Osteoblast (primary cell): ENCODE results near the gene GRM6. TPM values are rescaled to one million over a fixed set of nuclear protein-coding genes. Genes with fewer than 3 reads are reported as not detected.
A peak's percentile ranks its signal among the peaks of the same experiment; 100 is the strongest.

Experiments
- DNase-seq: peaks from one replicate; pipeline ENCODE4 v3.0.0; 2011; ENCODE audit warnings: low spot score, mixed read lengths; ENCODE audit not compliant: insufficient read length; ENCODE audit errors: missing footprints
- H2AFZ ChIP-seq: 2 replicates; pipeline ENCODE4 v1.6.0; 2011; ENCODE audit warnings: mild to moderate bottlenecking, low read length
- H3K27ac ChIP-seq: 2 replicates; pipeline ENCODE4 v1.5.1; 2011; ENCODE audit warnings: mild to moderate bottlenecking, low read depth, low read length, moderate library complexity
- H3K27me3 ChIP-seq: 2 replicates; pipeline ENCODE4 v1.6.0; 2012; ENCODE audit warnings: mild to moderate bottlenecking, control low read depth, inconsistent platforms, low read length, moderate library complexity; ENCODE audit not compliant: insufficient read depth
- H3K36me3 ChIP-seq: 2 replicates; pipeline ENCODE4 v1.5.1; 2011; ENCODE audit warnings: mild to moderate bottlenecking, low read length, control low read depth, moderate library complexity; ENCODE audit not compliant: insufficient read depth
- H3K4me1 ChIP-seq: 2 replicates; pipeline ENCODE4 v1.5.1; 2011; ENCODE audit warnings: mild to moderate bottlenecking, low read length, control low read depth, moderate library complexity; ENCODE audit not compliant: insufficient read depth
- H3K4me2 ChIP-seq: 2 replicates; pipeline ENCODE4 v1.6.0; 2011; ENCODE audit warnings: mild to moderate bottlenecking, low read length; ENCODE audit not compliant: insufficient read depth
- H3K4me3 ChIP-seq: fragments of 200-600 bp; sonication (generic); 3 replicates; pipeline ENCODE4 v1.5.1; 2012; ENCODE audit warnings: mild to moderate bottlenecking, low read length, inconsistent platforms; ENCODE audit not compliant: insufficient read depth
- H3K79me2 ChIP-seq: 2 replicates; pipeline ENCODE4 v1.6.0; 2012; ENCODE audit warnings: mild to moderate bottlenecking, low read length, control low read depth, inconsistent platforms; ENCODE audit not compliant: insufficient read depth
- H3K9me3 ChIP-seq: 2 replicates; pipeline ENCODE4 v1.5.1; 2011; ENCODE audit warnings: low read depth, low read length, control low read depth
- H4K20me1 ChIP-seq: 2 replicates; pipeline ENCODE4 v1.6.0; 2012; ENCODE audit warnings: mild to moderate bottlenecking, low read length, control low read depth; ENCODE audit not compliant: insufficient read depth
- CTCF ChIP-seq: IDR thresholded peaks from 2 replicates; pipeline ENCODE4 v1.5.1; 2011; ENCODE audit warnings: mild to moderate bottlenecking, low read depth, low read length, moderate library complexity; ENCODE audit errors: extremely low read depth
- total RNA-seq: library from RNA; depleted of rRNA; stranded (reverse); fragments of >200 nt; gene quantifications from 2 replicates; pipeline ENCODE4 v1.2.3, GENCODE V29; 2012

The GRM6 gene
- total RNA-seq = not detected in 2 replicates

- no peak within 1 kb of the TSS for H3K4me2 ChIP-seq
- TF ChIP-seq CTCF = no peak
- peaks cover 13% of the 10 kb centered on the region for H3K27me3 ChIP-seq
- H2AFZ ChIP-seq = no peak within 1 kb of the TSS
- H4K20me1 ChIP-seq = no peaks in the 10 kb centered on the region
- H3K27ac ChIP-seq = no peak within 1 kb of the TSS
- no peak within 1 kb of the TSS for H3K4me3 ChIP-seq
- H3K9me3 ChIP-seq = no peaks in the 10 kb centered on the region
- no peaks in the 10 kb centered on the region for H3K79me2 ChIP-seq
- peak; percentile 90 for DNase-seq
- no peaks in the 10 kb centered on the region for H3K4me1 ChIP-seq
- H3K36me3 ChIP-seq = no peaks in the 10 kb centered on the region
Observed at GRCh38 chr5:178994580-178995340, at the start of gene GRM6. TSS of gene GRM6 (minus strand) at chr5:178995320. CDS start at chr5:178994944, 376 bp downstream.

- H4K20me1 ChIP-seq = no peaks in the 10 kb centered on the region
- H3K4me1 ChIP-seq = no peaks in the 10 kb centered on the region
- no peaks in the 10 kb centered on the region for H3K36me3 ChIP-seq
- peaks cover 3% of the 10 kb centered on the region for H3K9me3 ChIP-seq
- no peak for TF ChIP-seq CTCF
- H3K27me3 ChIP-seq = no peaks in the 10 kb centered on the region
- no peak overlapping the region for H3K4me3 ChIP-seq
- H3K79me2 ChIP-seq = no peaks in the 10 kb centered on the region
- DNase-seq = no peak
- H3K27ac ChIP-seq = no peak overlapping the region
- no peak overlapping the region for H2AFZ ChIP-seq
- H3K4me2 ChIP-seq = no peak overlapping the region
Observed at GRCh38 chr5:179044765-179045164, 49.6 kb upstream of the GRM6 start.

GRCh38 chr5:179033004-179033580 lies 38.0 kb upstream of the GRM6 start:
- peaks cover 45% of the 10 kb centered on the region for H3K36me3 ChIP-seq
- H4K20me1 ChIP-seq = no peaks in the 10 kb centered on the region
- no peak for DNase-seq
- no peaks in the 10 kb centered on the region for H3K79me2 ChIP-seq
- no peak for TF ChIP-seq CTCF
- H3K4me1 ChIP-seq = no peaks in the 10 kb centered on the region
- H3K4me2 ChIP-seq = no peak overlapping the region
- no peak overlapping the region for H3K4me3 ChIP-seq
- H3K27me3 ChIP-seq = no peaks in the 10 kb centered on the region
- peaks cover 54% of the 10 kb centered on the region for H3K9me3 ChIP-seq
- no peak overlapping the region for H2AFZ ChIP-seq
- H3K27ac ChIP-seq = no peak overlapping the region

- H3K36me3 ChIP-seq = peaks cover 19% of the 10 kb centered on the region
- peak within 1 kb of the TSS; percentile 95 for H3K4me2 ChIP-seq
- H3K27me3 ChIP-seq = no peaks in the 10 kb centered on the region
- TF ChIP-seq CTCF = no peak
- H3K4me3 ChIP-seq = peak within 1 kb of the TSS; percentile 90
- H3K27ac ChIP-seq = peak within 1 kb of the TSS; percentile 58
- DNase-seq = peak; percentile 96
- no peaks in the 10 kb centered on the region for H4K20me1 ChIP-seq
- no peaks in the 10 kb centered on the region for H3K4me1 ChIP-seq
- H3K79me2 ChIP-seq = peaks cover 3% of the 10 kb centered on the region
- peaks cover under 1% of the 10 kb centered on the region for H3K9me3 ChIP-seq
- peak within 1 kb of the TSS; percentile 97 for H2AFZ ChIP-seq
Observed at GRCh38 chr5:179023528-179024189, 28.5 kb upstream of the GRM6 start, which contains the start of gene ZNF879. TSS of gene ZNF879 (plus strand) at chr5:179023804. CDS start at chr5:179025005, 1,201 bp downstream.
